Non-pigmented ciliary epithelial cell (primary cell): Measurements from ENCODE around the gene BLOC1S5.
"Not testable (repeated sequence)": the region's sequence is repeated elsewhere in the genome, so short reads cannot be mapped to it uniquely, and the experiment has no call there.

Source experiments
- DNase-seq: peaks from one replicate; pipeline ENCODE4 v3.0.0-alpha.2; 2010; ENCODE audit warnings: low read depth

Gene BLOC1S5

GRCh38 chr6:7993399-7993798, 70.8 kb downstream of the BLOC1S5 start:
- DNase-seq: no peak

GRCh38 chr6:7992002-7992815, 72.0 kb downstream of the BLOC1S5 start:
- peak; percentile 92 for DNase-seq

- no peak for DNase-seq
These were observed 72.7 kb downstream of the BLOC1S5 start for GRCh38 chr6:7991536-7991935.

GRCh38 chr6:7986219-7986618, 78.0 kb downstream of the BLOC1S5 start:
- no peak for DNase-seq

- not testable (repeated sequence) for DNase-seq
These were observed 80.2 kb downstream of the BLOC1S5 start for GRCh38 chr6:7983967-7984366.

GRCh38 chr6:7979831-7980230, 84.4 kb downstream of the BLOC1S5 start:
- DNase-seq: no peak

GRCh38 chr6:7978736-7979135, 85.5 kb downstream of the BLOC1S5 start:
- DNase-seq: peak; percentile 65

- no peak for DNase-seq
These were observed 87.6 kb downstream of the BLOC1S5 start for GRCh38 chr6:7976485-7977056.

GRCh38 chr6:7975764-7976146, 88.4 kb downstream of the BLOC1S5 start:
- no peak for DNase-seq

GRCh38 chr6:7974938-7975763, 89.0 kb downstream of the BLOC1S5 start:
- DNase-seq: peak; percentile 84

- DNase-seq: no peak
These were observed 89.6 kb downstream of the BLOC1S5 start for GRCh38 chr6:7974565-7974937.

- DNase-seq: no peak
These were observed 90.6 kb downstream of the BLOC1S5 start for GRCh38 chr6:7973584-7973983.

- DNase-seq: no peak
These were observed 92.7 kb downstream of the BLOC1S5 start for GRCh38 chr6:7971499-7971898.

- no peak for DNase-seq
These were observed 93.6 kb downstream of the BLOC1S5 start for GRCh38 chr6:7970616-7971015.
